Effector CD8-positive, alpha-beta T cell (primary cell): ENCODE results near the gene NR1H3.

Experiments used
- DNase-seq: peaks from one replicate; lab custom pipeline; 2025; lab: John Stamatoyannopoulos, UW

Gene NR1H3

DNA sequence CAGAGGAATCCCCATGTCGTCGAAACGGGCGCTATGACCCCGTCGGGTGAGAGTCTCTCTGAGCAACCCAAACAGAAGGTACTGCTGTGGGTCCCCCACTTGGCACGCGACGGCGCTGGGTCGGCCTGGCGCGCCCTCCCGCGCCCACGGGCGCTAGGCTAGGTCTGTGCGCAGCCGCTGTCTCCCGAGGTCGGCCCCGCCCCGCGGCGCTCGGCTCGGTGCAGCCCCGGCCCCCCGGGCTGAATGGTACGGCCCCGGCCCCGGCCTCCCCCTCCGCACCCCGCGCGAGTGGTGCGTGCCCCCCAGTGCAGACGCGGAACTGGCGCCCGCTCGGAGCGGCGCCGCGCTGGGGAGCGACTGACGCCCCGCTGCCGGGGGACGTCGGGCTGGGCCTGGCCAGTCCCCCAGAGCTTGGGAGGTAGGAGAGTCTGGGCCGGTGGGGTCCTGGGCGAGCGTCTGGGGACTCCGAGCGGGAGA is 12.1 kb downstream of the NR1H3 start, which contains the start of gene MADD:
Gene MADD (plus strand): TSS at position 305 of the 477 bp plus-strand sequence.
- DNase-seq, result peak; percentile 83

DNA sequence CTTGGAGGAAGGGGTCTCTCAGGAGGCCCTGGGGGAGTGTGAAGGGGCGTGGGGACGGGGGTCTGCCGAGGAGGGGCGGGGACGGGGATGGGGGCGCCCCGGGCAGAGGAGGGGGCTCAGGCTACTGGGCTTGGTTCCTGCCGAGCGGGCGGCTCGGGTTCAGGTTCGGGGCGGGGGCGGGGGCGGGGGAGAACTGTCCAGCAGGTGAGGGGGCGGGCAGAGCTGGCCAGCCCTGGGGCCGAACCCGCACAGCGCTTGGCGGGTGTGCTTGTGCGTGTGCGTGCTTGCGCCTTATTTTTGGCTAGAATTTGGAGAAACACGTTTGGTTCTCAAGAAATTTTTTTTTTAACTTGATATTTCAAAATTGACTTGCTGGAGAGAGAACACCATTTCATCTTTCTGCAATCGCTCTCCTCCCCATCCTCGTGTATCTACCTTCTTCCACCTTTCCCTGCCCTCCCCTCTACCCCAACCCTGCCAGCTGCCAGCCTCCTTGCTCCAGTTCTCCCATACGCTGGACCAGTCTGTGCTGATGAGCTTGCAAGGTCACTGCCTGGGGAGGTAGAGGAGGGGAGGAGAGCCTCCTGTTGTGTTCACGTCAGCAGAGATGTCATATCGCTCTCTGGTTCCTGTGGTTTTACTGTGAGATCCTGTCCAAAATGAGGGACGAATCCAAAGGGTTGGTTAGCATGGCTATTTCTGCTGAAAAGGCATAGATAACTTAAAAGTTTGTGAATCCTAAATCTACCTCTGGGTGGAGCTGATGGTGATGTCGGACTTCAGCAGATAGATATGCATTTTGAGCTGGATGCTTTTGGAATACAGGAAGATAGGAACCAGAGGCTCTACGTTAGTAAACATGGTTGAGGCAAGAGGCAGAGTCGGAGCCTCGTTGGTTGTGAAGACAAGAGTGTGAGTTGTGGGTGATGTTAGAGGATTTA is 12.8 kb downstream of the NR1H3 start:
- DNase-seq, result no peak

DNA sequence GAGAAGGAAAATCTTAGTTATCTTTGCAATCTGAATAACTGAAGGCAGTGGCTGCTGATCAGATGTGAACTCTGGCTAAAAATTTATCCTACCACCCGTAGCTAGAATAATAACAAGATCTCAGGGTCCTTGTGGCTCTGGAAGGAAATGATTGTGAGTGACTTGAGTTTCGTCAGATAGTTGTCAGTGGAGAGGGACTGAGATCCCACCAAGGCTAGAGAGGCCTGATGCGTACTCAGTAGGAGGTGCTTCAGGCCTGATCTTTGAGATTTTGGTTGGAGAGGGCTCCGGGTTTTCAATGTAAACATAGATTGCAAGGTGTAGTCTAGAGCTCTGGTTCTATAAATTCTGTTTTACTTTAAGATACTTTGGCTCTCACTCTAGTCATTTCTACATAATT is 13.5 kb downstream of the NR1H3 start:
- DNase-seq, result no peak

DNA sequence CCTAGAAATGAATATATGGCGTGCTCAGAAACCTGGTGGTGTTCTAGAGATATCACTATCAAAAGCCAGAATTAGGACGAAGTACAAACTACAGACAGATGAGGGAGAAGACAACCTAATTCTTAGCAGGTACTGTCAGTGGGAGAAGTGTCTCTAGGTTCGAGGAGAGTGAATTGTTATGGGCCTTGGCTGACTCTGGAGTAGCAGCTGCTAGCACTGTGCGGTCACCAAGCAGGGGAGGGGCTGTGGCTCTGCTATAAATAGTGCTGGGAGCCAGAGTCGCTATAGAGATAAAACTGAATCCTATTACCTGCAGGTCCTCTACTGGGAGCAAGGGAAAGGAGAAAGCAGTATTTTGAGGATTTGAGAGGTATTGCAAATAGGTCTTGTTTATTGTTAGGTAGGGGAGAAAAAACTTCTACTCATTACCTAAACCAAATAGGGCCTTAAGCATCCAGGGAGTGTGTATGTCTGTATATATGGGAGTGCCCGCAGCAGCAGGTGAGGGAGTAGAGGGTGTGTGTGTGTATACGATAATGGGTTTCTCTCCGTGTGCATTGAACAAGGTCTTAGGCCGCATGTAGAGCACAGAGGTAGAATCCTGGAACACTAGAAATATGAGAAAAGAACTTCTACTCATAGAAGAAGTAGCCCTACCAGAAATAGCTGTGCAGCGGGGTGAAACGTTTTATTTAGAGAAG is 14.3 kb downstream of the NR1H3 start:
- no peak for DNase-seq

- no peak for DNase-seq
Measured at GRCh38 chr11:47272706-47273105, 14.9 kb downstream of the NR1H3 start.

DNA sequence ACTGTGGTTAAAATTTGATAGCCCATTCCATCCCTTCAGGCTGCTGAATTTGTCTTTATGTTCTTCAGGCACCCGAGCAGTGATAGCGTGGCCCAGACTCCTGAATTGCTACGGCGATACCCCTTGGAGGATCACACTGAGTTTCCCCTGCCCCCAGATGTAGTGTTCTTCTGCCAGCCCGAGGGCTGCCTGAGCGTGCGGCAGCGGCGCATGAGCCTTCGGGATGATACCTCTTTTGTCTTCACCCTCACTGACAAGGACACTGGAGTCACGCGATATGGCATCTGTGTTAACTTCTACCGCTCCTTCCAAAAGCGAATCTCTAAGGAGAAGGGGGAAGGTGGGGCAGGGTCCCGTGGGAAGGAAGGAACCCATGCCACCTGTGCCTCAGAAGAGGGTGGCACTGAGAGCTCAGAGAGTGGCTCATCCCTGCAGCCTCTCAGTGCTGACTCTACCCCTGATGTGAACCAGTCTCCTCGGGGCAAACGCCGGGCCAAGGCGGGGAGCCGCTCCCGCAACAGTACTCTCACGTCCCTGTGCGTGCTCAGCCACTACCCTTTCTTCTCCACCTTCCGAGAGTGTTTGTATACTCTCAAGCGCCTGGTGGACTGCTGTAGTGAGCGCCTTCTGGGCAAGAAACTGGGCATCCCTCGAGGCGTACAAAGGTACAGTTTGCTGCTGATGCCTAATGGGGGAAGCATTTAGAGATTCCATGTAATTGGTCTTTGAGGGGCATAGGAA is 16.9 kb downstream of the NR1H3 start:
- no peak for DNase-seq

- DNase-seq, result no peak
Measured at GRCh38 chr11:47276923-47277322, 19.1 kb downstream of the NR1H3 start.

- no peak for DNase-seq
Measured at GRCh38 chr11:47278058-47278457, 20.3 kb downstream of the NR1H3 start.

DNA sequence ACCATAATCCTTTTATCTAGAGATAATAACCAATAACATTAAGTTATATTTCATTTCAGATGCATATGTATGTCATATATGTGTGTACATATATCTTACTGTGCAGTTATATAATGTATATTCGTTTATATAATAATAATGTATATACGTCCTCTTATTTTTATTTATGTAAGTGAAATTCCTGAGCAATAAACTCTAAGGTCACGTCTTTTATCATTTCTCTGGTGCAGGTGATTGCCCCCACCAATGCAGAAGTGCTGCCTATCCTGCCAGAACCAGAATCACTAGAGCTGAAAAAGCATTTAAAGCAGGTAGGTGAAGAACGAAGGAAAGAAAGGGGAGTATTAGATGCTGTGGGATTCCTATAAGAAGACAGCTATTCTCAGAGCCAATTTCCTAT is 21.0 kb downstream of the NR1H3 start:
- no peak for DNase-seq

GRCh38 chr11:47280099-47280498 is 22.3 kb downstream of the NR1H3 start:
- no peak for DNase-seq

- no peak for DNase-seq
Measured at GRCh38 chr11:47280860-47281259, 23.1 kb downstream of the NR1H3 start.

DNA sequence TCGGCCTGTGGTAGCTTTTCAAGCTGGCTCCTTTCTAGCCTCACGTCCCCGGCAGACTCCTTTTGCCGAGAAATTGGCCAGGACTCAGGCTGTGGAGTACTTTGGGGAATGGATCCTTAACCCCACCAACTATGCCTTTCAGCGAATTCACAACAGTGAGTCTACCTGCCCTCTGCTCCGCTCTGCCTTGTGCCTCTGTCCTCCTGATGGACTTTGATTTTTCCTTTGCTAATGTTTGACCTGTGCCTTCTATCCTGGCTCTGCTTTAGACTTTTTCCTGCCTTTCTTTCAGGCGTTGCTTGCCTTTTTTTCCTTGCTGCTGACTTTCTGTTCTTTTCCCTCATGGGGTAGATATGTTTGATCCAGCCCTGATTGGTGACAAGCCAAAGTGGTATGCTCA is 24.7 kb downstream of the NR1H3 start:
- no peak for DNase-seq

DNA sequence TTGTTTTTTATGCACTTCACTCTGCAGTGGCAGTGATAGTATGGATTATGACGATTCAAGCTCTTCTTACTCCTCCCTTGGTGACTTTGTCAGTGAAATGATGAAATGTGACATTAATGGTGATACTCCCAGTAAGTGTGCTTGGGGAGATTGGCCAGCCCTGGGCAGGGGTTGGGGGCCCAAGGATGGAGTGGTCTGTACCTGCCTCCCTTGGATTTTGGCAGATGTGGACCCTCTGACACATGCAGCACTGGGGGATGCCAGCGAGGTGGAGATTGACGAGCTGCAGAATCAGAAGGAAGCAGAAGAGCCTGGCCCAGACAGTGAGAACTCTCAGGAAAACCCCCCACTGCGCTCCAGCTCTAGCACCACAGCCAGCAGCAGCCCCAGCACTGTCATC is 26.4 kb downstream of the NR1H3 start:
- DNase-seq, result no peak

GRCh38 chr11:47285969-47286770 is 28.4 kb downstream of the NR1H3 start:
- no peak for DNase-seq

DNA sequence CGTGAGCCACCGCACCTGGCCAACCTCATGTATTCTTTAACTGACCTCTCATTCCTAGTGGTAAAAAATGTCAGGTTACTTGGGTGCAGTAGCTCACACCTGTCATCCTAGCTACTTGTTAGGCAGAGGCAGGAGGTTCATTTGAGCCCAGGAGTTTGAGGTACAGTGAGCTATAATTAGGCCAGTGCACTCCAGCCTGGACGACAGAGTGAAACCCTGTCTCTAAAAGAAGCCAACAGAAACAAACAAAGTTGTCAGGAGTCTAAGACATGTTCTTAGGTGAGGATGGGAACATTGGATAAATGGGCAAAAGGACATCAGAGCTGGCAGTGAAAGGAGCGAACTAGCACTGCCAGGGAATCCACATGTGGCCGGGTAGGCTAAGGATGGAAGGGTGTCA is 30.3 kb downstream of the NR1H3 start:
- DNase-seq, result no peak

- no peak for DNase-seq
Measured at GRCh38 chr11:47289856-47290255, 32.1 kb downstream of the NR1H3 start.

- no peak for DNase-seq
Measured at GRCh38 chr11:47295385-47295784, 37.6 kb downstream of the NR1H3 start.

DNA sequence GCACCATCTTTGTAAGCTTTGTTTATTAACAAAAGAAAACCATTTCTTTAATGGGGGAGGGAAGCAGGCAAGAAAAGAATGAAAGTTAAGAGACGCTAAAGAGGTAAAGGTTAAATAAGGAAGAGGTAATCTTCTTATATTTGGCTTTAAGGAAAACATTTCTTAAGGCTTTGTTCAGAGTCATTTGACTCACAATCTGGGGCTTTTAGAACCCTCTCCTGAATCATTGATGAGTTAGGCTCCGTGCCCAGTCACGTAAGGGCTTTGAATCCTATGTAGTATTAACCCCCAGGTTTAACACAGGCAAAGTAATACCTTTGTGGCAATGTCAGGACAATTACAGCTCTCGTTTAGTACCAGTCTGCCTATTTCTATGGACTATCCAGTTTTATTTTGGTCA is 38.2 kb downstream of the NR1H3 start:
- no peak for DNase-seq

- DNase-seq, result no peak
Measured at GRCh38 chr11:47299078-47299477, 41.3 kb downstream of the NR1H3 start.

GRCh38 chr11:47302853-47303252 is 45.1 kb downstream of the NR1H3 start:
- no peak for DNase-seq

DNA sequence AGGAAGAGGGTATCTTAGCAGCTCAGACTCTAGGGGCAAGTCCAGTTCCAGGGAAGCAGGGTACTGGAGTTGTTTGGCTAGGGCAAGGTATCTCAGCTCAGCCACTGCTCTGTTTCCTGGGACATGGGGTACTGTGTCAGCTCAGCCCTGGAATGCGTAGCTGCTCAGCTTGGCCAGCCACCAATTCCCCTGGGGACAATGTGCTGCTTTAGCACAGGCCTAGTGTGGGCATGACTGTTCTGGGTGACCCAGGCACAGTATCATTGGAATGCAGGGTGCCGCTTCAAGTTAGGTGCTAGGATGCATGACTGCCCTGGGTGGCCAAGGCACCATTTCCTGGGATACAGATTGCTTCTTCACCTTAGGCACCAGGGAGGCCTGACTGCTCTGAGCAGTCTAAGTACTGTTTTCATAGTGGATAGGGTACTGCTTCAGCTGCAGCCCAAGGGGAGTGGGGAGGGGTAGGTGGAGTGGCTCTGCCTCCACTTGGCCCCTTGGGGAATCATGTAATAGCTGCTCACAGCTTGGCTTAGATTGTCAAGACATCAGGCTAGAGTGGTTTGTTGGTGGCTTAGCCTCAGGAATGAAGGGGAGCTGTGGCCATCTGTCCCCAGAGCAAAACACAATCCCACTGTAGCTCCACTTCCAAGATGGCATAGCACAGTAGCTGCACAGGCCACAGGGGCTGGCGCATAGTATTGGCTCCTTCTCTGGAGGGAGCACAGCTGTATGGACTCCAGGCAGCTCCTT is 48.1 kb downstream of the NR1H3 start:
- no peak for DNase-seq
